RWPE1 (cell line): ENCODE measurements around the gene STX1B.

Experiments
- CTCF ChIA-PET: fragments of 350-600 bp; sonication (Branson Sonifier 250); formaldehyde crosslinking; extraction: SDS; loops from one replicate; lab custom pipeline; 2021; lab: Yijun Ruan, JAX
- POLR2A ChIA-PET: fragments of 400-600 bp; formaldehyde crosslinking; extraction: SDS; loops from one replicate; lab custom pipeline; 2020; ENCODE audit warnings: antibody characterized with exemption; ENCODE audit not compliant: low non-redundant PET; lab: Yijun Ruan, JAX
- DNase-seq: peaks from one replicate; pipeline ENCODE4 v3.0.0; 2012; ENCODE audit warnings: low spot score
- H3K27ac ChIP-seq: fragments of 450-650 bp; 2 replicates; pipeline ENCODE4 v1.5.1; 2017
- CTCF ChIP-seq: fragments of 450-650 bp; conservative IDR thresholded peaks from 2 replicates; pipeline ENCODE4 v1.5.1; 2017; ENCODE audit warnings: low read depth, mild to moderate bottlenecking

Gene STX1B

GRCh38 chr16:31007684-31008083 is 2.8 kb downstream of the STX1B start:
- no peak overlapping the region for H3K27ac ChIP-seq
- no peak for TF ChIP-seq CTCF
- no peak for DNase-seq
- ChIA-PET CTCF (interaction anchor here (0.5 kb wide), 1 partner anchor 9 kb away, joined by 3 read pairs; no protein-coding TSS in a partner anchor), POLR2A (no interaction called here)

- ChIA-PET CTCF (no interaction called here), POLR2A (no interaction called here)
- no peak for TF ChIP-seq CTCF
- DNase-seq: no peak
- no peak overlapping the region for H3K27ac ChIP-seq
These were observed 3.8 kb downstream of the STX1B start for GRCh38 chr16:31006589-31006988.

- ChIA-PET POLR2A (no interaction called here), CTCF (no interaction called here)
- no peak for TF ChIP-seq CTCF
- no peak for DNase-seq
- no peak overlapping the region for H3K27ac ChIP-seq
These were observed 4.4 kb downstream of the STX1B start for GRCh38 chr16:31006086-31006385.

- ChIA-PET CTCF (no interaction called here), POLR2A (interaction anchor here (0.6 kb wide), 1 partner anchor 11 kb away, joined by 8 read pairs; no protein-coding TSS in a partner anchor)
- DNase-seq: no peak
- H3K27ac ChIP-seq: no peak overlapping the region
- TF ChIP-seq CTCF: no peak
These were observed 4.9 kb downstream of the STX1B start for GRCh38 chr16:31005350-31006085.

GRCh38 chr16:31004658-31005057 is 5.8 kb downstream of the STX1B start:
- TF ChIP-seq CTCF: no peak
- DNase-seq: no peak
- POLR2A ChIA-PET: interaction anchor here (0.6 kb wide), 1 partner anchor 10 kb away, joined by 8 read pairs; no protein-coding TSS in a partner anchor

GRCh38 chr16:31003744-31004143 is 6.7 kb downstream of the STX1B start:
- ChIA-PET POLR2A (no interaction called here), CTCF (no interaction called here)
- no peak overlapping the region for H3K27ac ChIP-seq
- no peak for TF ChIP-seq CTCF
- no peak for DNase-seq

More at GRCh38 chr16:31004658-31005057, 5.8 kb downstream of the STX1B start:
- CTCF ChIA-PET: no interaction called here
- no peak overlapping the region for H3K27ac ChIP-seq
